Testis (tissue), 3 donors: ENCODE results near the gene MYOM3. TPM values are rescaled to one million over a fixed set of nuclear protein-coding genes. Genes with fewer than 3 reads are reported as not detected.

Experiments used
- DNase-seq: peaks from one replicate; pipeline ENCODE4 v3.0.0-alpha.2; 2019
- H3K27ac ChIP-seq, 2 donors: fragments of 200-600 bp; sonication (generic); one replicate each; pipeline ENCODE4 v1.5.1; 2019
- H3K27me3 ChIP-seq: fragments of 200-600 bp; sonication (generic); one replicate; pipeline ENCODE4 v1.5.1; 2019
- H3K36me3 ChIP-seq: fragments of 200-600 bp; sonication (generic); one replicate; pipeline ENCODE4 v1.5.1; 2017; ENCODE audit warnings: low read depth; ENCODE audit errors: missing control alignments
- H3K4me1 ChIP-seq: fragments of 200-600 bp; sonication (generic); one replicate; pipeline ENCODE4 v1.5.1; 2019
- H3K4me3 ChIP-seq, 2 donors: fragments of 200-600 bp; sonication (generic); one replicate each; pipeline ENCODE4 v1.5.1; 2017 to 2019
- H3K9me3 ChIP-seq: fragments of 200-600 bp; sonication (generic); one replicate; pipeline ENCODE4 v1.5.1; 2017
- CTCF ChIP-seq, 3 experiments: fragments of 450-650 bp in 2 of 3; fragments of 200-600 bp in 1 of 3; sonication (generic) in 1 of 3; IDR thresholded peaks; one replicate each; pipeline ENCODE4 v1.5.1; 2016 to 2019; ENCODE audit warnings: antibody characterized with exemption in 3 of 3, mild to moderate bottlenecking in 2 of 3, moderate library complexity in 1 of 3
- POLR2A ChIP-seq: fragments of 450-650 bp; IDR thresholded peaks from one replicate; pipeline ENCODE4 v1.6.1; 2017; ENCODE audit warnings: antibody characterized with exemption, mild to moderate bottlenecking, moderate library complexity
- WGBS, 2 donors: methylation state at CpG; one replicate each; pipeline ENCODE4 v1.1.5; 2018; 5-methylcytosine and 5-hydroxymethylcytosine counted together
- intact Hi-C: fragments of 100-400 bp; cut with DNase I; formaldehyde crosslinking; loops from one replicate; pipeline ENCODE4 v1.15.1; 2023; ENCODE audit warnings: low total_unique reads
- polyA plus RNA-seq: library from polyadenylated mRNA; stranded (reverse); fragments of 350-450 nt; fragmentation: Illumina TruSeq; extraction: RNeasy Lipid Tissue Mini Kit (QIAGEN cat#74804); gene quantifications from one replicate; pipeline ENCODE4 v1.2.3, GENCODE V29; 2014; ENCODE audit warnings: low read depth, low replicate concordance; ENCODE audit not compliant: insufficient read depth
- total RNA-seq, 2 donors: library from RNA; depleted of rRNA; stranded (reverse); fragments of >200 nt; gene quantifications; one replicate each; pipeline ENCODE4 v1.2.3, GENCODE V29; 2016

Gene MYOM3
- total and polyA plus RNA-seq, 3 donors from 2014 or later: 22.4 to 39.5 (median 26.8) TPM

GRCh38 chr1:24103879-24104278 is 8.1 kb downstream of the MYOM3 start:
- Histone ChIP-seq H3K27ac (peak overlapping the region in 1 of 2 donors; percentile 12), H3K36me3 (no peaks in the 10 kb centered on the region), H3K9me3 (no peaks in the 10 kb centered on the region), H3K4me1 (peaks cover 37% of the 10 kb centered on the region), H3K27me3 (no peaks in the 10 kb centered on the region), H3K4me3 (no peak overlapping the region)
- no peak for TF ChIP-seq CTCF (IDR thresholded peaks at IDR 0.05)
- TF ChIP-seq POLR2A: no peak
- intact Hi-C loops: no loop called here
- DNase-seq: no peak
- WGBS, 2 donors: 64 to 87% methylated on average over 3 of the region's 3 CpGs

- no peaks in the 10 kb centered on the region for H3K9me3 ChIP-seq
- 43 to 61% methylated on average over 3 of the region's 3 CpGs for WGBS, 2 donors
- no peak for TF ChIP-seq POLR2A
- TF ChIP-seq CTCF (IDR thresholded peaks at IDR 0.05): no peak
- H3K27me3 ChIP-seq: no peaks in the 10 kb centered on the region
- H3K4me3 ChIP-seq: no peak overlapping the region
- H3K4me1 ChIP-seq: peaks cover 37% of the 10 kb centered on the region
- intact Hi-C loops: no loop called here
- DNase-seq: peak; percentile 43
- H3K27ac ChIP-seq: no peak overlapping the region
- H3K36me3 ChIP-seq: no peaks in the 10 kb centered on the region
Measured at GRCh38 chr1:24103408-24103807, 8.5 kb downstream of the MYOM3 start.

GRCh38 chr1:24102961-24103360 is 9.0 kb downstream of the MYOM3 start:
- WGBS, 2 donors: 50% methylated on average over 8 of the region's 8 CpGs; no CpG with 5 or more reads in 1 of the 2 donors
- H3K27ac ChIP-seq: peak overlapping the region in 1 of 2 donors; percentile 31
- DNase-seq: peak; percentile 68

GRCh38 chr1:24101796-24102586 is 9.9 kb downstream of the MYOM3 start:
- Histone ChIP-seq H3K4me1 (peaks cover 34% of the 10 kb centered on the region), H3K36me3 (no peaks in the 10 kb centered on the region), H3K4me3 (no peak overlapping the region), H3K27me3 (no peaks in the 10 kb centered on the region), H3K27ac (peak overlapping the region in 1 of 2 donors; percentile 31), H3K9me3 (no peaks in the 10 kb centered on the region)
- 63 to 83% methylated on average over 6 to 9 of the region's 9 CpGs for WGBS, 2 donors
- DNase-seq: no peak
- intact Hi-C loops: no loop called here
- no peak for TF ChIP-seq CTCF (IDR thresholded peaks at IDR 0.05)
- TF ChIP-seq POLR2A: no peak

More at GRCh38 chr1:24102961-24103360, 9.0 kb downstream of the MYOM3 start:
- no peaks in the 10 kb centered on the region for H3K9me3 ChIP-seq
- no peak overlapping the region for H3K4me3 ChIP-seq
- H3K36me3 ChIP-seq: no peaks in the 10 kb centered on the region
- intact Hi-C loops: no loop called here
- peaks cover 34% of the 10 kb centered on the region for H3K4me1 ChIP-seq
- no peaks in the 10 kb centered on the region for H3K27me3 ChIP-seq
- TF ChIP-seq POLR2A (no peak), CTCF (IDR thresholded peaks at IDR 0.05) (no peak)
